ENCODE results near the gene TICAM2.

Gene TICAM2

DNA sequence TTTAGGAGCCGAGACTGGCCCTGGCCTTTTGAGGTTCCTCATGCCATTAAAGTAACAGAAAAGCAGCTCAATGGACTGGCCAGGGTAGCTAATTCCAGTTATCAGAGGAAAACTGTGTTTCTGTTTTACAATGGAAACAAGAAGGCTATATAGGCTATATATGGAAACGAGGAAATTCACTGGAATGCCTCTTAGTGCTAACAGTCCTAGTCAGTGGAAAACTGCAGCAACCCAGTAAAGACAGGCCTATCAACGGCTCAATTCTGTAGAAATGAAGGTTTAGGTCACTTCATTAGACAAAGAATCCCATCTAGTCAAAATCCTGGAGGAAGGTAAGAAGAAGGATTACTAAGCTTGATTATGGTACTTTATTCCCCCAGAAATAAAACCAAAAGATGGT, 3.2 kb upstream of the TICAM2 start:
- DNase-seq = no peak

DNA sequence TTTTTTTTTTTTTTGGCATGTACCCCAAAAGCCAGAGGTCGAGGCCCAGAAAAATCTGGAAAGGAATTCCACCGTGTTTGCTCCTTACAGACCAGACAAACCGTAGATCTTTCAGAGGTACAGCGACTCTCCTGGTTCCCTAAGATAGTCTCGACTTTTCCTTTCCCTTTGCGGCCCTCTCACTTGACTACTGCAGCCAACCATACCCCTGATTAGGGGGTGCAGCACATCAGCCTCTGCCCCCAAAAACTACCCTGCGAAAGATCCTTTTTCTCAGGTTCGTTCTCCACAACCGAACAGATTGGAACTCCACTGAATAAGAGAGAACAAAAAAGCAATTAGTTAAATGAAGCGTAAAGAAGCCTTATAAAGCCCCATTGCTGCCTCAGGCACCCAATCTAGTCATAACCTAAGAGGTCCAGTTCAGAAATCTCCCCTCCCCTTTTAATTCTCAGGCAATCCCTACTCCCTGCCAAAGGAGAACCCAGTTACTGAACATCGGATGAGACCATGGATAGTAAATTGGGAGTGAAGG, 379 bp upstream of the TICAM2 start:
- DNase-seq = no peak

DNA sequence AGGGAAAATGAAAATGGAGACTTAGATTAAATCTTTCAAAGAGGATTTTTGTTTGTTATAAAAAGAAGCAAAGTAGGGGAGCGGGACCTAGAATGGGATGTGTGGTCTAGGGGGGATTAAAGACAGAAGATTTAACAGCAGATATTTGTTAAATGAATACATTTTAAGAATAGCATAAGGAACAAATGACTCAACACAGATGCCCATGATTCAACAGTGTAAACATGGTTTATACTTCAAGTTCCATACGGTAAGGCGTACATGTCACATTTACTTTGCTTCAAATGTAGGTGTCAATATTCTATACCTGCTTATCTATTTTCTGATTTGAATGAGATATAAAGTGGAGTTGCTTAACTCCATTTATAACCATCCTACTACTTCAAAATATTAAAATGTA, 1.5 kb downstream of the TICAM2 start:
- no peak for DNase-seq

DNA sequence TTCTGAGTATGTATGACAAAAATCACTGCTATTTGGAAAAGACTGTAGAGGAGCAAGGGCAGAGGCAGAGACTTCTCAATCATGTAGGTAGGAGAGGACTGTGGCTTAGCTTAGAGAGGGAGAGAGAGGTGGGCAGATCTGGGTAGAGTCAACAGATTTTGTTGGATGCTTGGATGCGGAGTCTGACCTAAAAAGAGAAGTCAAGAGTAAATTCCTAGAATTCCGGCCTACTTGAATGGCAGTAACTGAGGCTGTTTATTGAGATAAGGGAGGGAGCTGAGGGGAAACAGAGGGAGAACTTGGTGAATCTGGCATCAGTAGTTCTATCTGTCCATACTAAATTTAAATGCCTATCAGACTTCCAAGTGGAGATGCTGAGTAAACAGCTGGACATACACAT, 2.4 kb downstream of the TICAM2 start:
- DNase-seq = no peak

DNA sequence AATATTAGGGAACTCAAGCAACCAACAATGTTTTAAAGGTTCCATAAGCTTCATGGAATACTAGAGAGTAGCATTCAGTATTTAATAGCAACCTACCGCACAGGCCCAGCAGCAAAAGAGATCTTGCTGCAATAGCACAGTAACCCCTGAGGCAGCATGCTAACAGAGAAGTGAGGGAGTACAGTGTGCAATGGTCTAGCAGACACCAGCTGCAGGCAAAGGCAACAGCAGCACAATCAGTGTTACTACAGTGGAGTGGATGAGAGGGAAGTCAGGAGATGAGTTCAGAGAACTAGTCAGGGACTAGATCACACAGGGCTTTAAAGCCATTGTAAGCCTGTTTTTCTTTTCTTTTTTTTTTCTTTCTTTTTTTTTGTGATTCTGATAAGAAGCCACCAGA, 2.8 kb downstream of the TICAM2 start:
- no peak for DNase-seq

DNA sequence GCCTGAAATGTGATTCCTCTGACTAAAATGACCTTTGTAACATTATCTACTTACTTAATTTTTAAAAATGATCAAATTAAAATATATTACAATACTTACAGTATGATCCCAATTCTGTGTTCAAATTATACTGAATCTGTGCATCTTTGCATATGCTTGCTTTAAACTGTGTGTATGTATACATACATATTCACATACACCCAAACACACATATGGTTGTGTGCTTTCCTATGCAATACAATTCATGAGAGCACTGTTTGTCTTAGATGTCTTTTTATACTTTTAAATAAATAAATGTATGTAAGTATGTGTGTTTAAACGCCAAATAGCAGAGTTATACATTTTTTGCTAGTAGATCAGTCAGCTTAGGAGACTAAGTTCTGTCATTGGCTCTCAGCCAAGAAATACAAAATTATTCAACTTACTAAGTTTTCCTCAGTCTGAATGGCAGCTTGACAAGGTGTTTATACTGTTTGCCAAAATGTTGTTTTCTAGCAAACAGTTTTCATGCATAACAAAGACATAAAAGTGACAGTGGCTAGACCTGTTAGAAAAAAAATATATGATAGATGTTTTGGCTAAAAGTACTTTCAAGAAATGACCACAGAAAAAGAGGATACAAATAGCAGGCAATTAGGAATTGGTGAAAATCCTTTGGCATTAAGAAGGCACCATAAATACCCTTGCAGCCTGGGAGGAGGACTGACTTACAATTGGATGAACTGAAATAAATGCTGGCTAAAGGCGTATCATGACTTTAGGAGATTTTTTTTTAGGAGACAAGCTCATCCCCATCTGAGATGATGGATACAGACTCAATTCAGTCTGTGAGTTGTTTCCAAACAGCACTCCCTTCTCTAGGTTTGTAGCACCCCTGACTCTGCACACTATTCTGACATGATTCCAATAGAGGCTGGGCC, 7.9 kb downstream of the TICAM2 start:
- no peak for DNase-seq

DNA sequence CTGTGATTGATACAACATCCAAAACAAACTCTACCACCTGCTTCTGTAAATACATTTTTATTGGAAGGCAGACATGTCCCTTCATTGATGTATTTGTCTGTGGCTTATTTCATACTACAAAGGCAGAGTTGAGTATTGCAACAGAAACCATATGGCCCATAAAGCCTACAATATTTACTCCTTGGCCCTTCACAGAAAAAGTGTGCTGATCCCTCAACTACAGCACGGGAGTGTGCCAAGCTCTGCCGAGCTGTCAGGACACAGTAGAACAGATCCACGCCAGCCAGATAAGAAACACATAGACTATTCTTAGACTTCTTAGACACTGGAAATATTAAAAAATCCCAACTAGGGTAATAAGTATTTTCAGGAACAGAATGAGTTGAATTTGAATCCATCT, 13.2 kb downstream of the TICAM2 start:
- DNase-seq = no peak

DNA sequence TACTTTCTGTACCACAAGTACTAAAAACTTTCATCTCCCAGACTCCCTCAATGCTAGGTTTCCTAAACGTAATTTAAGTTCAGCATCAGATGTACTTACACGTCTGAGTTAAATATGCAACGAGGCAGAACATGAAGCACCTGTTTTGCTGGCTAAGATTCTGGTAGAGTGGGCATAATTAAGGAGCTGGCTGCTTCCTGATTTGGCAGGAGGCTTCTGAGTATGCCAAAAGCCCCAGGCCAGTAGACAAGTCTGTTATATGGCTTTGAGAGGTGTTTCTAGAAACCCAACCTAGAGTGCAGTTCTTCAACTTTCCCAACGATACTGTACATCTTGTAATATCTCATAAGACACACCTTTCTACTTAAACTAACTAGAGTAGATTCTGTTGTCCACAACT, 13.6 kb downstream of the TICAM2 start:
- no peak for DNase-seq

DNA sequence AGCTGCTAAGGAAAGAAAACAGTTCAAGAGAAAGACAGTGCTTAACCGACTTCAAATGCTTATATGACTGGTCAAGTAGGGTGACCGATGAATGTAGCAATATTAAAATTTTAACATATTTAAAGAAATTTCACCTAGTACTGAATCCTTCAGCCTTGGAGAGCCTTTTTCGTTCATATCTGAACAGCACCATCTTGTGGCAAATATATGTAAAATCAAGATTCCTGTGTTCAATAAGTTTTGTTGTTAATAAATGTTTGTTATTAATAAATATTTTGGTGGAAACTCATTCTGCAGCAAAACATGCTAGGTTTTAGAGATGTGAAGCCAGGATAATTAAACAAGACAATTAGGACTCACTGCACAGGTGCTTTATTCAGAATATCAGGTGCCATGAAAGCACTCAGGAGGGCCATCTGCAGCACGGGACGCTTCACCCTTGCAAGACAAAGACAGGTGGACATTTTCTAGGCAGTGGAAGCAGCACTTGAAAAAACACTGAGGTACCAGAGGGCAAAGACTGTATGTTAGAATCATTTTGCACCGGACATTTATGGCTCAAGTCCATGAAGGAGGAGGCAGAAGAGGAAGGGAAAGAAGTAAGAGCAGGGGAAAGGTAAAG, 15.6 kb downstream of the TICAM2 start:
- no peak for DNase-seq

DNA sequence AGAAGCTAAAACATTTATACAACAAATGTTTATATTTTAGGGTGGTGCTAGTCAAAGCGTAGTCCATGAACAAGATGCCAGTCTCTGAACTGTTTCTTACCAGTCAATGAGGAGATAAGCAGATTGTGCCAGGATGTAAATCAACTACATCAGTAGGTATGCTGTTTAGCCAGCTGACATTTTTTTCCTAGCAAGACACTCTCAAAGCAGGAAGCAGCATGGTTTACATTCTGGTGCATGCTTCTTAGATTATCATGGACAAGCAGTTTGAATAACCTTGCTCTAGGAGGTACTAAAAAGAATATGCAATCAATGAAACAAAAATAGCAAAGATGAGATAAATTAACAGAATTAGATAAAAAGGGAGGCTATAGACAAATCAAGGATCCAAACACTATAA, 17.0 kb downstream of the TICAM2 start:
- no peak for DNase-seq

DNA sequence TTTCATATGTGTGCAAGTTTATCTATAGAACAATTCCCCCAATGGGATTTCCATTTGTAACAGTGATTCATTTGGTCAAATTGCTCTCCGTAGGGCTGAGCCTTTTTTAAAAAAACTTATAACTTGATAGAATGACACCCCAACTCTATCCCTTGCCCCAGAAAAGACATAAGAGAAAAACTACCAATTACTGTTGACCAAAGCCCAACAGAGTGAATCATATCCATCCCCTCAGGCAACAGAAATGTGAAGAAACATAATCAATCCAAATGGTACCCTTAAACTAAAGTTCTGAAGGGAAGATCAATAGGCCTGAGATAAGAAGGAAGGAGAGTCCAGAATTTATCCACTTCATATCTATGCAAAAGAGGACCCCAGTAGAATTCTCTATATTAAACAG, 17.8 kb downstream of the TICAM2 start:
- no peak for DNase-seq

DNA sequence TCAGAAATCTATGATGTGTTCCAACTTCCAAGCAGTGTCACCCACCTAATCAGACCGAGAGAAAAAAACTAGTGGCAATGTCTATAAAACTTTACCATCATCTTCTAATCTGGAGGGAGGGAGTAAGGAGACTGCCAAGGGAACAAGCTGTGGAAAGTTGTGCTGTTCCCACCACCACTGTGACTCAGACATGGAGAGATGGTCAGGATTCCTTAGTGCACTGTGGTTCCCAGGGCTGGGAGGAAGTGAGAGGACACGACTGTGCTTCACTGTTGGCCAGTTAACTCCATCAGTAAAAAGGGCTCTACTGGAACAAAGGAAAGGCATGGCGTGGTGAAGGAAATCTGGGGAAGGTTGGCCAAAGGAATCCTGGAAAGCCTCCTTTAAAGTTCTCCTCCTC, 18.8 kb downstream of the TICAM2 start:
- no peak for DNase-seq

DNA sequence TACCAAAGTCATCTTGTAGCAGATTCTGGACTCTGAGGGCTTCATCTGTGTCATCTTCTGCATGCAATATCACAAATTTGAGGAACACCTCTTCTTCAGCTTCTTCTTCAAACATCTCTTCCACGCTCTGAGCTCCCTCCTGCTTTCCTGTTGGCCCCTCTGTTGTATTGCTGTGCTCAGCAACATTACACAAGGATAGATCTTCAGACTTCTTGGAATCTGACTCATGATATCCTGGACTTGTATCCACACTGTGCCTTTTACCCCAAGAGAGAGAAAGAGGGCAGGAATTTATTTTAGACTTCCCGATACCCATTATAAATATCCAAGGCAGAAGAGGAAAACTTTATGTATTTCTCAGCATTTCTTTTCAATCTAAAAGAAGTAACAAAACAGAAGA, 21.3 kb downstream of the TICAM2 start:
- no peak for DNase-seq

DNA sequence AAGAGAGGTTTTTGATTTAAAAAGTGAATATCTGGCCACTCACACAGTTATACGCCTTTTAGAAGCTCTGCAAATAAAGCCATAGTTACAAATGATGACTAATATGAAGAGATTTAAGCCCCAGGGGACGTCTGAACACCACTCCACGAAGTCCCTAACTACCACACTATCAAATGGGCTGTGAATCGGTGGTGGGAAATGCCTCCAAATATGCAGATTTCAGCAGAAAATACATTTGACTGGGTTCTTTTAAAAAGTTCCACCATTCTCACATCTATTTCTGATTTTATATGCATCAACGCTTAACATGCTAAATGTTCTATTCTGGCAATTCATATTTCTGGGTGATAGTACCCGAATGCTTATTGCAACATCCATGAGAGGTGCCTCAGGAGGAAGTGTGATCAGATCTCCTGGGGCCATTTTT, 22.5 kb downstream of the TICAM2 start:
- no peak for DNase-seq

DNA sequence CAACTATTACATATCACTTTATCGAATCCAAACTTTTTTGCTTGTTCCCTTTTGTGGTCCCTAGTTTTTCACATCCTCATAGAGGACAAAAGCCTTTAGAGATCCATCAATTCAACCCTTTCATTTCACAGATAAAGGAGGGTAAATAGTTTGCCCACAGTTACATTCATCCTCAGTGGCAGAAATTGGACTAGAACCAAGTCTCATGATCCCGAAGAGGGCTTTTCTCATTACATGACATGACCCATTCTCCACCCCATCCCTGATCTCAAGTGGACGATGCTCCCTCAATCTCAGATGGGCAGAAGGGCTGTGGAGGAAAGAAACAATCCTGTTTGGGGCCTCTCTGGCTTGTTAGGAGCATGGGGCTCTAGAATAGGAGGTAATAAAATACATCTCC, 23.1 kb downstream of the TICAM2 start:
- DNase-seq = no peak

DNA sequence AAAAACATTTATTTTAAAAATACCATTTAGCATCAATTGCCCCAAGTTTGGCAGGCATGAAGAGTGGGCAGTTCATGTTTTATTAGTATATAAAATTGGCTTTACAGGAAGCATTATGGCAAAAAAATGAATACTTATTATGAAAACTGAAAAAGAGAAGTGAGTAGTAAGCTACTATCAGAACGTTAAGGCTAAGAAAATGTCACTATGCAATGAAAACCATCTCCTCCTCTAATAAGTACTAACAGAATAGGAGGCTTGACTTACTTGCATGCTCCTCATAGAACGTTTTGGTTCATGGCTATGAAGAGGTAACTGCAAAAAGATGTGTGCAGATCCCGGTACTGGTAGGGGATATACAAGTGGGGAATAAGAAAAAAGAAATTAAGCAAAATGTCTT, 23.6 kb downstream of the TICAM2 start:
- DNase-seq = no peak

DNA sequence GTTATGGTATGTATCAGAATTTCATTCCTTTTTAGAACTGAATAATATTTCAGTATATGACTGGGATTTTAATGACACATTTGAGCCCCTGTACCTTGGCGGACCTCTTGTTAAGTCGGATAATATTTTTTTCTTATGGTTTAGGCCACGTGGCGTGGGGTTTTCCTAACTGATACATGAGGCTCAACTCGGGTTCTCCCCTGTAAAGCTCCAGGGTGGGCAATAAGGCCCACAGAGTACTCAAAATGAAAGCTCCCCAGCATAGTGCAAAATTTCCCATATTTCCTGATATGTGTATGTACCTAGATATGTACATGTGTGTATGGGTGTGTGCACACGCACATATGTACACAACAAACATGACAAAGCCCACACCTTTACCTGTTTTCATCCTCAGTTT, 24.5 kb downstream of the TICAM2 start:
- DNase-seq = no peak

DNA sequence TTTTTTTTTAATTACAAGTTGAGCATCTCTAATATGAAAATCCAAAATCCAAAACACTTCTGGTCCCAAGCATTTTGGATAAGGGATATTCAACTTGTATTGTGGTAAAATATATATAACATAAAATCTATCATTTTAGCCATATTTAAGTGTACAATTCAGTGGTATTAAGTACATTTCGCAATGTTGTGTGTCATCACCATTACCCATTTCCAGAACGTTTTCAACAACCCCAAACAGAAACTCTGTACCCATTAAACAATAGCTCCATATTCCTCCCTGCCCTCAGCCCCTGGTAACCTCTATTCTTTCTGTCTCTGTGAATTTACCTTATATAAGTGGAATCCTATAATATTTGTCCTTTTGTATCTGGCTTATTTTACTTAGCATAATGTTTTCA, 24.9 kb downstream of the TICAM2 start:
- DNase-seq = no peak

DNA sequence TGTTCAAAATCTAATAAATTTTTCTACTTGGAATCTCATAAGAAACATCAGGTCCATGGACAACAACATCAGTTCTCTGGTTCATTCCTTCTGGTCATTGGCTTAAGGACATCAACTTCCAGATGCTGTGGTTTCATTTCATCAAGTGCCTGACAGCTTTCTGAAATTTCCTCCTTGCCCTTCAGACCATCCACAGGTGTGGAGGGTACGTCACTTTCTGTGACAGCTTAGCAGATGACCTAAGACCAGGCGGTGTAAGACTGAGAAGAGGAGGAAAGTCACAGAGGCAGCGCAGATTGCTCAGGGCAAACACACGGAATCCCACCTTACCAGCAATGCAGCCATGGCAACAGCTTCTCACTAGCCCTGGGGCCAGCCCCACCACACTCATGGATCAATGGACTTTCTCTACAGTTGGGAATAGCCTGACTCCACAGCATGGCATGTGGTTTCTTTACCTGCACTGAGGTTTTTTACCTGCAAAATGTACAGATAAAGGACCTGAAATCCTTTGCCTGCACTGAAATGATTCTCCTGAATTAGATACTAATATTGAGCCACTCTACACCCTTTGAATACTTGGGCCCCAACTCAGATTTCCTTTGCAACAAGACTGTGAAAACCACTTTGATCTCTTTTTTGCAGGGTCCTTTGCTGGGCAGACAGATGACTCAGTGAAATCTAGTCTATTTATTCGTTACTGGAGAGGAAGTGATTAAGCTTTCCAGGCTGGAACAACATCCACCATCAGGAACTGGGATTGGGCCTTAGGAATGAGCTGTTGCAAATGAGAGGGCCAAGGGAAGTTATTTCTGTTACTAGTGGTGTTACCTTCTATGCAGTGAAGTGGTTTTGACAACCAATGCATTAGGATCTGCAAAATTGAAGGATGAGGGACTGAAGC, 26.9 kb downstream of the TICAM2 start:
- DNase-seq = no peak

DNA sequence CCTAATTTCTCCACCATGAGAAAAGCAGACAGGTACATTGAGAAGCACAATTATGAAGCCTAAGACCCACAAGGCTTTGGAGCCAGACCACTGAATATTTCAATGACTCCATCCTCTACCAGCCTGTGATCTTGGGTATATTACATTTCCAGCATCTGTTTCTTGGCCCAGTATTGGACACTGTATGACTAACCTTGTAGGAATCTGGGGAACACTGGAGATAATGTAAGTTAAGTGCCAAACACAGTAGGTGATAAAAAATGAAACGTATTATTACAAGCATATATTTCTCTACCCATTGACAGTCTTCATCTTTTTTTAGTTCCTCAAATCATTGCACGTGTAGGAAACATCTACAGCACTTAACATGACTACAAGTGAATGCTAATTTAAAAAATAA, 29.1 kb downstream of the TICAM2 start:
- DNase-seq = no peak

DNA sequence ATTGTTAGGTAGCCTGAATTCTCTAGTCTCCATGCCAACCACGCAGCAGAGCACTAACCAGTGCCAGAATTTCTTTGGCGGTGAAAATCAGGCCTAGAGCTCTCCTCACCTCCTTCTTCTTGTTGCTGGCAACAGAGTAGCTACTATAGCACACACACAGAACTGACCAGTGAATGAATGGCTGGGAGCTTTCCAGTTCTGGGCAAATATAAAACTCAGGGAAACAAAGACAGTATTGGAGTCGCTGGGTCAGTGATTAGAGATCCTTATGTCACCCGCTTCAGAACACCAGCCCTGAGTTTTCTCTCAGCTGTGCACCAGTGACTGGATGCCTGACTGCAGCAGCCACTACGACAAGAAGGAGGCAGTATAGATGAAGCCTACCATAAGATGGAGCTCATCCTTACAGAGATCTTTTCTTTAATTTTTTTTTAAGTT, 30.8 kb downstream of the TICAM2 start:
- DNase-seq = no peak

DNA sequence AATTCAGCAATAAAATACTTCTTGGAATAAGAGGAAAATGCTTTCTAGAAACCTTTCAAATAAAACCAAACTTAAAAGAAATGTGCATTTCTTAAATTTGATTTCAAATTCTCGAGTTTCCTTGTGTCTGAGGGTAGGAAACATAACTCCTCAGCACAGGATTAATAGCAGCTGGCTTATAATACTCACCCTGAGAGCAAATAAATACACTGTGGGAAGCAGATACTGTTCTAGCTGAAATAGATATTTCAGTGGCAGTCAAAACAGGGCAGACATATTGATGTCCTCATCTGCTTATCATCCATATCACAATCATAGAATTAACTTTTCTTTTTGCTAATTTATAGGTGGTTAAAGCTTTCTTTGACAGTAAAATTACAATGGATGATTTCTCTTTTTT, 33.6 kb downstream of the TICAM2 start:
- no peak for DNase-seq

DNA sequence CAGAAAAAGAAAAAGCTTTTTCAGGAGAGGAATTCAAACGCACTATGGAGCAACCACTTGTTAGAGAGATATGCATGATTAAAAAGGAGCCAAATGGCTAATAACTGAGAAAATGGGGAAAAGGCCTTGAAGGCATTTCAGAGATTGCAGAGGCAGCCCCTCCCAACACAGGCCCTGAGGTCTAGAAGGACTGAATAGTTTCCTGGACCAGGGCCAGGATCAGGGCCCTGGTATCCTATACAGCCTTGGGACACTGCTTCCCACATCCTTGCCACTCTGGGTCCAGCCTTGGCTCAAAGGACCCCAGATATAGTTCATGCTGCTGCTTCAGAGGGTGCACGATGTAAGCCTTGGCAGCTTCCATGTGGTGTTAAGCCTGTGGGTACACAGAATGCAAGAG, 37.0 kb downstream of the TICAM2 start:
- no peak for DNase-seq

All from GDM1 (cell line).